ENCODE results near the gene GGPS1.

GGPS1 gene

GRCh38 chr1:235295902-235296350 is 32.4 kb upstream of the GGPS1 start:
- no peak overlapping the region for H3K4me3 ChIP-seq (ENCODE audit: control insufficient read depth, low read depth, low read length)
- no peak for TF ChIP-seq CTCF (IDR thresholded peaks at IDR 0.05; ENCODE audit: control insufficient read depth, insufficient read depth, low read depth, low read length, missing control alignments)
- DNase-seq (ENCODE audit: low read depth) = no peak

GRCh38 chr1:235296729-235297128 is 31.6 kb upstream of the GGPS1 start:
- no peak for DNase-seq (ENCODE audit: low read depth)
- no peak overlapping the region for H3K4me3 ChIP-seq (ENCODE audit: control insufficient read depth, low read depth, low read length)

GRCh38 chr1:235297579-235297978 is 30.8 kb upstream of the GGPS1 start:
- DNase-seq (ENCODE audit: low read depth) = no peak
- no peak for TF ChIP-seq CTCF (IDR thresholded peaks at IDR 0.05; ENCODE audit: control insufficient read depth, insufficient read depth, low read depth, low read length, missing control alignments)
- H3K4me3 ChIP-seq (ENCODE audit: control insufficient read depth, low read depth, low read length) = no peak overlapping the region

More at GRCh38 chr1:235296729-235297128, 31.6 kb upstream of the GGPS1 start:
- TF ChIP-seq CTCF (IDR thresholded peaks at IDR 0.05; ENCODE audit: control insufficient read depth, insufficient read depth, low read depth, low read length, missing control alignments) = no peak

GRCh38 chr1:235298758-235299157 is 29.6 kb upstream of the GGPS1 start:
- no peak for DNase-seq (ENCODE audit: low read depth)

GRCh38 chr1:235299169-235299858 is 29.1 kb upstream of the GGPS1 start:
- no peak for DNase-seq (ENCODE audit: low read depth)
- H3K4me3 ChIP-seq (ENCODE audit: control insufficient read depth, low read depth, low read length) = no peak overlapping the region
- TF ChIP-seq CTCF (IDR thresholded peaks at IDR 0.05; ENCODE audit: control insufficient read depth, insufficient read depth, low read depth, low read length, missing control alignments) = no peak

More at GRCh38 chr1:235298758-235299157, 29.6 kb upstream of the GGPS1 start:
- H3K4me3 ChIP-seq (ENCODE audit: control insufficient read depth, low read depth, low read length) = no peak overlapping the region
- no peak for TF ChIP-seq CTCF (IDR thresholded peaks at IDR 0.05; ENCODE audit: control insufficient read depth, insufficient read depth, low read depth, low read length, missing control alignments)

- H3K4me3 ChIP-seq (ENCODE audit: control insufficient read depth, low read depth, low read length) = no peak overlapping the region
- TF ChIP-seq CTCF (IDR thresholded peaks at IDR 0.05; ENCODE audit: control insufficient read depth, insufficient read depth, low read depth, low read length, missing control alignments) = no peak
- DNase-seq (ENCODE audit: low read depth) = no peak
These were observed 26.2 kb upstream of the GGPS1 start for GRCh38 chr1:235302143-235302542.

All from AG09309 (cell line).